PC-3 (cell line): ENCODE results near the gene TP53BP1. TPM values are rescaled to one million over a fixed set of nuclear protein-coding genes. Genes with fewer than 3 reads are reported as not detected.

ENCODE experiments used
- ATAC-seq: fragments of 200-7000 bp; cut with Tn5 transposase; 2 replicates; pipeline ENCODE4 v1.9.1; 2020; ENCODE audit warnings: mild to moderate bottlenecking, moderate library complexity
- BruUV-seq: library from RNA; stranded (reverse); fragments of 400-500 nt; replicated peaks from 2 replicates; lab custom pipeline; 2021; lab: Mats Ljungman, UMichigan
- CTCF ChIA-PET: fragments of 300-600 bp; sonication (Branson Sonifier 250); formaldehyde crosslinking; loops from one replicate; lab custom pipeline; 2022; ENCODE audit warnings: antibody characterized with exemption; lab: Charles Lee
- POLR2A ChIA-PET: fragments of 300-600 bp; sonication (Branson Sonifier 250); formaldehyde crosslinking; loops from one replicate; lab custom pipeline; 2022; ENCODE audit warnings: antibody characterized with exemption; ENCODE audit not compliant: unreplicated experiment; lab: Charles Lee
- DNase-seq: peaks from one replicate; pipeline ENCODE4 v3.0.0-alpha.2; 2015
- H2AFZ ChIP-seq: fragments of 300-600 bp; sonication (generic); 2 replicates; pipeline ENCODE4 v1.6.0; 2016; ENCODE audit warnings: antibody characterized with exemption, low read length
- H3F3A ChIP-seq: fragments of 300-600 bp; sonication (generic); one replicate; pipeline ENCODE4 v1.6.0; 2017; ENCODE audit warnings: antibody characterized with exemption, low read length, control low read depth, mild to moderate bottlenecking; ENCODE audit not compliant: unreplicated experiment
- H3K27ac ChIP-seq: fragments of 300-600 bp; sonication (generic); 2 replicates; pipeline ENCODE4 v1.5.1; 2016; ENCODE audit warnings: mild to moderate bottlenecking, low read length
- H3K27me3 ChIP-seq: fragments of 300-600 bp; sonication (generic); 2 replicates; pipeline ENCODE4 v1.6.1; 2016; ENCODE audit warnings: low read length, mixed read lengths
- H3K36me3 ChIP-seq: fragments of 300-600 bp; sonication (generic); 2 replicates; pipeline ENCODE4 v1.6.1; 2016; ENCODE audit warnings: low read depth, mixed run types, low read length, mixed read lengths
- H3K4me1 ChIP-seq: fragments of 300-600 bp; sonication (generic); 2 replicates; pipeline ENCODE4 v1.5.1; 2016; ENCODE audit warnings: low read length; ENCODE audit not compliant: insufficient read depth
- H3K4me2 ChIP-seq: fragments of 300-600 bp; sonication (generic); 2 replicates; pipeline ENCODE4 v1.6.0; 2016; ENCODE audit warnings: low read length
- H3K4me3 ChIP-seq: fragments of 300-600 bp; sonication (generic); 2 replicates; pipeline ENCODE4 v1.5.1; 2016; ENCODE audit warnings: mild to moderate bottlenecking, low read length, mixed read lengths
- H3K79me2 ChIP-seq: fragments of 300-600 bp; sonication (generic); 2 replicates; pipeline ENCODE4 v1.6.1; 2017; ENCODE audit warnings: low read length, mixed read lengths
- H3K9ac ChIP-seq: fragments of 300-600 bp; sonication (generic); 2 replicates; pipeline ENCODE4 v1.6.0; 2016; ENCODE audit warnings: mild to moderate bottlenecking, low read length
- H3K9me2 ChIP-seq: fragments of 300-600 bp; sonication (generic); replicated peaks from 2 replicates; pipeline ENCODE4 v1.6.1; 2016; ENCODE audit warnings: mixed run types, low read length, mixed read lengths
- H3K9me3 ChIP-seq: fragments of 300-600 bp; sonication (generic); 2 replicates; pipeline ENCODE4 v1.6.1; 2016; ENCODE audit warnings: low read length, mixed read lengths
- H4K20me1 ChIP-seq: fragments of 300-600 bp; sonication (generic); 2 replicates; pipeline ENCODE4 v1.6.1; 2016; ENCODE audit warnings: low read length, mixed read lengths
- CTCF ChIP-seq: fragments of 300-600 bp; sonication (generic); conservative IDR thresholded peaks from 2 replicates; pipeline ENCODE4 v1.5.1; 2017; ENCODE audit warnings: antibody characterized with exemption, low read depth, mild to moderate bottlenecking, low read length
- EZH2 ChIP-seq: fragments of 300-600 bp; sonication (generic); IDR thresholded peaks from one replicate; pipeline ENCODE4 v1.6.1; 2017; ENCODE audit warnings: antibody characterized with exemption, mild to moderate bottlenecking, low read length; ENCODE audit not compliant: unreplicated experiment
- EZH2phosphoT487 ChIP-seq: fragments of 300-600 bp; sonication (generic); IDR thresholded peaks from 2 replicates; pipeline ENCODE4 v1.6.1; 2018; ENCODE audit warnings: mild to moderate bottlenecking, antibody characterized with exemption, low read length, borderline replicate concordance
- intact Hi-C: fragments of 100-400 bp; cut with micrococcal nuclease; formaldehyde crosslinking; loops from 2 replicates; pipeline ENCODE4 v1.9.0; 2023
- total RNA-seq: library from RNA; depleted of rRNA; stranded (reverse); fragments of >200 nt; gene quantifications from 2 replicates; pipeline ENCODE4 v1.2.3, GENCODE V29; 2014

Gene TP53BP1
- total RNA-seq, 1 experiment from 2014 or later: 55.7 TPM

GRCh38 chr15:43439268-43439667 is 53.7 kb downstream of the TP53BP1 start:
- intact Hi-C loops: no loop called here
- Histone ChIP-seq H3K4me1 (peaks cover 10% of the 10 kb centered on the region), H3K9me2 (no peaks in the 10 kb centered on the region), H3K9ac (no peak overlapping the region), H3F3A (peaks cover 5% of the 10 kb centered on the region), H3K9me3 (no peaks in the 10 kb centered on the region), H3K27me3 (no peaks in the 10 kb centered on the region), H3K36me3 (peaks cover 5% of the 10 kb centered on the region; the same call in 1 of the 2 replicates), H3K79me2 (no peaks in the 10 kb centered on the region), H3K4me2 (no peak overlapping the region), H3K4me3 (no peak overlapping the region), H4K20me1 (no peaks in the 10 kb centered on the region), H2AFZ (no peak overlapping the region), H3K27ac (no peak overlapping the region)
- CTCF ChIA-PET: no interaction called here
- BruUV-seq: no TSS peak
- TF ChIP-seq CTCF (no peak), EZH2phosphoT487 (no peak), EZH2 (no peak)
- POLR2A ChIA-PET: no interaction called here
- ATAC-seq (no peak), DNase-seq (no peak)

- ChIA-PET POLR2A (no interaction called here), CTCF (no interaction called here)
- BruUV-seq: no TSS peak
- no peak overlapping the region for H3K4me3 ChIP-seq
- no peaks in the 10 kb centered on the region for H4K20me1 ChIP-seq
- TF ChIP-seq CTCF (no peak), EZH2phosphoT487 (no peak), EZH2 (no peak)
- H2AFZ ChIP-seq: no peak overlapping the region
- intact Hi-C loops: no loop called here
- no peaks in the 10 kb centered on the region for H3K9me3 ChIP-seq
- H3K79me2 ChIP-seq: no peaks in the 10 kb centered on the region
- H3K9ac ChIP-seq: no peak overlapping the region
- peaks cover 5% of the 10 kb centered on the region for H3F3A ChIP-seq
- ATAC-seq (no peak), DNase-seq (no peak)
- H3K36me3 ChIP-seq: peaks cover 17% of the 10 kb centered on the region
- H3K4me2 ChIP-seq: no peak overlapping the region
- H3K9me2 ChIP-seq: no peaks in the 10 kb centered on the region
- H3K27me3 ChIP-seq: no peaks in the 10 kb centered on the region
- peaks cover 9% of the 10 kb centered on the region for H3K4me1 ChIP-seq
- H3K27ac ChIP-seq: no peak overlapping the region
Measured at GRCh38 chr15:43436395-43436794, 56.6 kb downstream of the TP53BP1 start.

GRCh38 chr15:43434446-43434845 is 58.5 kb downstream of the TP53BP1 start:
- Histone ChIP-seq H3K36me3 (peaks cover 22% of the 10 kb centered on the region), H3K27me3 (no peaks in the 10 kb centered on the region), H3K4me1 (no peaks in the 10 kb centered on the region), H3K4me2 (no peak overlapping the region), H4K20me1 (no peaks in the 10 kb centered on the region; the same call in 1 of the 2 replicates), H3K27ac (no peak overlapping the region), H3K9me2 (no peaks in the 10 kb centered on the region), H3K79me2 (no peaks in the 10 kb centered on the region), H2AFZ (no peak overlapping the region), H3K9ac (no peak overlapping the region), H3K4me3 (no peak overlapping the region), H3F3A (no peaks in the 10 kb centered on the region), H3K9me3 (no peaks in the 10 kb centered on the region)
- intact Hi-C loops: no loop called here
- DNase-seq (no peak), ATAC-seq (no peak)
- TF ChIP-seq CTCF (no peak), EZH2 (no peak), EZH2phosphoT487 (no peak)
- CTCF ChIA-PET: no interaction called here
- no TSS peak for BruUV-seq
- POLR2A ChIA-PET: no interaction called here
